Esophagus (tissue), 2 donors: Measurements from ENCODE around the gene CNTN3. TPM values are rescaled to one million over a fixed set of nuclear protein-coding genes. Genes with fewer than 3 reads are reported as not detected.

Source experiments
- H3K27ac ChIP-seq, 2 donors: one replicate each; pipeline ENCODE4 v1.5.1; 2013; ENCODE audit warnings: low read depth in 2 of 2, mild to moderate bottlenecking in 2 of 2, inconsistent platforms in 1 of 2, low read length in 1 of 2, moderate library complexity in 1 of 2
- H3K27me3 ChIP-seq, 2 donors: one replicate each; pipeline ENCODE4 v1.6.1; 2013; ENCODE audit warnings: low read length in 2 of 2, control low read depth in 1 of 2, mild to moderate bottlenecking in 1 of 2; ENCODE audit not compliant: insufficient read depth in 2 of 2, control insufficient read depth in 1 of 2
- H3K36me3 ChIP-seq, 2 donors: one replicate each; pipeline ENCODE4 v1.6.1; 2013; ENCODE audit warnings: low read length in 1 of 2; ENCODE audit not compliant: control insufficient read depth in 2 of 2, insufficient read depth in 2 of 2
- H3K4me1 ChIP-seq, 2 donors: one replicate each; pipeline ENCODE4 v1.6.1; 2013; ENCODE audit warnings: low read length in 1 of 2; ENCODE audit not compliant: control insufficient read depth in 2 of 2, insufficient read depth in 2 of 2
- H3K4me3 ChIP-seq, 2 donors: one replicate each; pipeline ENCODE4 v1.5.1; 2013; ENCODE audit warnings: low read length in 2 of 2, mild to moderate bottlenecking in 2 of 2, low read depth in 1 of 2, moderate library complexity in 1 of 2
- H3K9me3 ChIP-seq, 2 donors: one replicate each; pipeline ENCODE4 v1.6.1; 2013; ENCODE audit warnings: mild to moderate bottlenecking in 2 of 2, low read depth in 1 of 2, low read length in 1 of 2, moderate library complexity in 1 of 2; ENCODE audit not compliant: control insufficient read depth in 2 of 2, insufficient read depth in 1 of 2
- WGBS, 2 donors: extraction: QIAGEN DNeasy Blood & Tissue Kit; methylation state at CpG; one replicate each; pipeline ENCODE4 v1.1.7; 2013; 5-methylcytosine and 5-hydroxymethylcytosine counted together
- polyA plus RNA-seq, 2 donors: library from polyadenylated mRNA; stranded (reverse); fragments of 200-250 nt; gene quantifications; one replicate each; pipeline ENCODE4 v1.2.3, GENCODE V29; 2013
- donor health status: healthy with polysubstance abuse.
- donor health status: Bipolar disorder and iron deficiency.

Gene CNTN3
- polyA plus RNA-seq, result under 1 TPM; 0.08 to 0.29 TPM

- Histone ChIP-seq H3K36me3 (no peaks in the 10 kb centered on the region), H3K4me3 (peak within 1 kb of the TSS in 1 of 2 donors; percentile 19), H3K4me1 (no peaks in the 10 kb centered on the region), H3K27me3 (no peaks in the 10 kb centered on the region), H3K27ac (no peak within 1 kb of the TSS), H3K9me3 (no peaks in the 10 kb centered on the region)
- 6 to 7% methylated on average over 62 to 108 of the region's 108 CpGs for WGBS, 2 donors
Observed at GRCh38 chr3:74614107-74614967, at the start of gene CNTN3. Gene CNTN3, minus strand, starts transcription at chr3:74614659. Its CDS starts 93,547 bp downstream, at chr3:74521112.

GRCh38 chr3:74663178-74663577 lies 48.7 kb upstream of the CNTN3 start:
- Histone ChIP-seq H3K36me3 (no peaks in the 10 kb centered on the region), H3K4me3 (no peak overlapping the region), H3K27ac (no peak overlapping the region), H3K9me3 (peaks cover 0 to 3% of the 10 kb centered on the region in 2 donors), H3K27me3 (no peaks in the 10 kb centered on the region), H3K4me1 (no peaks in the 10 kb centered on the region)
- WGBS, 2 donors, result 74 to 77% methylated on average over 3 of the region's 3 CpGs

- Histone ChIP-seq H3K27ac (no peak overlapping the region), H3K27me3 (no peaks in the 10 kb centered on the region)
Observed at GRCh38 chr3:74661672-74662071, 47.2 kb upstream of the CNTN3 start.

GRCh38 chr3:74651885-74652284 lies 37.4 kb upstream of the CNTN3 start:
- WGBS, 2 donors, result 67 to 78% methylated on average over 2 of the region's 2 CpGs
- H3K27me3 ChIP-seq, result no peaks in the 10 kb centered on the region
- H3K9me3 ChIP-seq, result peaks cover 2% of the 10 kb centered on the region in 2 donors
- H3K27ac ChIP-seq, result no peak overlapping the region
- no peaks in the 10 kb centered on the region for H3K36me3 ChIP-seq
- no peaks in the 10 kb centered on the region for H3K4me1 ChIP-seq
- no peak overlapping the region for H3K4me3 ChIP-seq

More at GRCh38 chr3:74661672-74662071, 47.2 kb upstream of the CNTN3 start:
- H3K9me3 ChIP-seq, result no peaks in the 10 kb centered on the region
- no peak overlapping the region for H3K4me3 ChIP-seq
- H3K4me1 ChIP-seq, result no peaks in the 10 kb centered on the region
- H3K36me3 ChIP-seq, result no peaks in the 10 kb centered on the region

GRCh38 chr3:74651292-74651691 lies 36.8 kb upstream of the CNTN3 start:
- no peak overlapping the region for H3K27ac ChIP-seq
- no peaks in the 10 kb centered on the region for H3K4me1 ChIP-seq
- H3K27me3 ChIP-seq, result no peaks in the 10 kb centered on the region
- peaks cover 2% of the 10 kb centered on the region in 2 donors for H3K9me3 ChIP-seq
- H3K36me3 ChIP-seq, result no peaks in the 10 kb centered on the region
- no peak overlapping the region for H3K4me3 ChIP-seq
- WGBS, 2 donors, result 30 to 34% methylated on average over 2 of the region's 2 CpGs

GRCh38 chr3:74648107-74648506 lies 33.6 kb upstream of the CNTN3 start:
- 76 to 77% methylated on average over 4 of the region's 4 CpGs for WGBS, 2 donors
- no peaks in the 10 kb centered on the region for H3K36me3 ChIP-seq
- H3K4me1 ChIP-seq, result no peaks in the 10 kb centered on the region
- H3K9me3 ChIP-seq, result peaks cover 0 to 2% of the 10 kb centered on the region in 2 donors
- no peaks in the 10 kb centered on the region for H3K27me3 ChIP-seq
- no peak overlapping the region for H3K27ac ChIP-seq
- no peak overlapping the region for H3K4me3 ChIP-seq

GRCh38 chr3:74646094-74646493 lies 31.6 kb upstream of the CNTN3 start:
- 47 to 93% methylated on average over 1 of the region's 1 CpG for WGBS, 2 donors
- Histone ChIP-seq H3K4me3 (no peak overlapping the region), H3K4me1 (no peaks in the 10 kb centered on the region), H3K27me3 (no peaks in the 10 kb centered on the region), H3K36me3 (no peaks in the 10 kb centered on the region), H3K27ac (no peak overlapping the region), H3K9me3 (peaks cover 0 to 2% of the 10 kb centered on the region in 2 donors)

GRCh38 chr3:74643636-74644035 lies 29.2 kb upstream of the CNTN3 start:
- Histone ChIP-seq H3K27me3 (no peaks in the 10 kb centered on the region), H3K4me1 (no peaks in the 10 kb centered on the region), H3K9me3 (peaks cover 0 to 2% of the 10 kb centered on the region in 2 donors), H3K36me3 (no peaks in the 10 kb centered on the region), H3K27ac (no peak overlapping the region), H3K4me3 (no peak overlapping the region)
- 35 to 43% methylated on average over 5 of the region's 5 CpGs for WGBS, 2 donors

GRCh38 chr3:74642876-74643275 lies 28.4 kb upstream of the CNTN3 start:
- WGBS, 2 donors, result 75 to 77% methylated on average over 1 of the region's 1 CpG
- Histone ChIP-seq H3K9me3 (no peaks in the 10 kb centered on the region), H3K27ac (no peak overlapping the region), H3K4me1 (no peaks in the 10 kb centered on the region), H3K4me3 (no peak overlapping the region), H3K27me3 (no peaks in the 10 kb centered on the region), H3K36me3 (no peaks in the 10 kb centered on the region)

- Histone ChIP-seq H3K9me3 (no peaks in the 10 kb centered on the region), H3K27ac (no peak overlapping the region), H3K4me3 (no peak overlapping the region), H3K27me3 (no peaks in the 10 kb centered on the region), H3K36me3 (no peaks in the 10 kb centered on the region), H3K4me1 (no peaks in the 10 kb centered on the region)
Observed at GRCh38 chr3:74640211-74640610, 25.8 kb upstream of the CNTN3 start.
